Nephron (organoid): Measurements from ENCODE around the gene OCLN.
"Not testable (repeated sequence)": the region's sequence is repeated elsewhere in the genome, so short reads cannot be mapped to it uniquely, and the experiment has no call there.

Experiments used
- H3K27ac Mint-ChIP-seq, 3 experiments: 2 replicates each; pipeline ENCODE4 v1.8.0; 2020; ENCODE audit warnings: mixed read lengths in 3 of 3, mild to moderate bottlenecking in 2 of 3, moderate library complexity in 1 of 3
- H3K27me3 Mint-ChIP-seq: 2 replicates; pipeline ENCODE4 v1.8.0; 2021; ENCODE audit warnings: low read depth, mild to moderate bottlenecking, moderate library complexity, mixed read lengths
- H3K36me3 Mint-ChIP-seq: 2 replicates; pipeline ENCODE4 v1.8.0; 2020; ENCODE audit warnings: low read depth, mixed read lengths
- H3K4me1 Mint-ChIP-seq: 2 replicates; pipeline ENCODE4 v1.8.0; 2020; ENCODE audit warnings: mixed read lengths
- H3K4me3 Mint-ChIP-seq, 3 experiments: 2 replicates each; pipeline ENCODE4 v1.8.0; 2020; ENCODE audit warnings: mild to moderate bottlenecking in 3 of 3, mixed read lengths in 3 of 3, moderate library complexity in 2 of 3
- H3K9me3 Mint-ChIP-seq: 2 replicates; pipeline ENCODE4 v1.8.0; 2020; ENCODE audit warnings: mixed read lengths
- TF ChIP-seq, protein P1 (sequence below), 3 experiments: fragments of 200-600 bp; sonication (generic); IDR thresholded peaks; one replicate each; pipeline ENCODE4 v1.5.0; 2021; ENCODE audit warnings: antibody characterized with exemption in 3 of 3; ENCODE audit not compliant: unreplicated experiment in 3 of 3

The OCLN gene

DNA sequence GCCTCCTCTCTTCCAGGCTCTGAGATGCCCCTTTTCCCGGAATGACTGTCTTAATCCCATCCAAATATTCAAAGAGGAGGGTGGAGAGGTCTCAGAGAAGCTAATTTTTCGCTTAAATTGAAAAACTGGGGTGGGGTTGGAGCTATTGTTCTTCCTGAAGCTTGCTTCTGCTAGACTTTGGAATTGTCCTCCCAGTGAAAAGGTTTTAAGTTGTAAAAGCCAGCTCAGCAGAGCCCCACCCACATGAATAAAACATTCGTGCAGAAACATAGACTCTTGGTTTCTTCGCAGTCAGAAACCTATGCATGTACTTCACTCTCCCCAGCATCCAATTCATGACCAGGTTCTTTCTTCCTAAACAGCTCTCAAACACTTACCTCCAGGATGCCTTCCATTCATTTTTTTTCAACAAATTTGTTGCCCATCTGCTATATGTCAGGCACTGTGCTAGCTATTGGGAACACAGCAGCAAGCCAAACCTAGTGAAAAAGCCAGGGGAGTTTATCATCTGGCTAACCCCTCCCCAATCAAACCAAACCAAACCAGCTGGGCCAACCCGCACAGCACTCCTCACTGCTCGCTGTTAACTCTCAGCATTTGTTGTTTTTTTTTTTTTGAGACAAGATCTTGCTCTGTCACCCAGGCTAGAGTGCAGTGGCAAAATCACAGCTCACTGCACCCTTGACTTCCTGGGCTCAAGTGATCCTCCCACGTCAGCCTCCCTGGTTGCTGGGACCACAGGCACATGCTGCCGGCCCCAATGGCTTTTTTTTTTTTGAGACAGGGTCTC lies 37.9 kb upstream of the OCLN start:
- peak overlapping the region in 1 of 3 experiments; percentile 24 for H3K27ac Mint-ChIP-seq
- H3K36me3 Mint-ChIP-seq, result no peaks in the 10 kb centered on the region
- peaks cover 12% of the 10 kb centered on the region for H3K9me3 Mint-ChIP-seq
- no peaks in the 10 kb centered on the region for H3K4me1 Mint-ChIP-seq
- TF ChIP-seq, protein P1, sequence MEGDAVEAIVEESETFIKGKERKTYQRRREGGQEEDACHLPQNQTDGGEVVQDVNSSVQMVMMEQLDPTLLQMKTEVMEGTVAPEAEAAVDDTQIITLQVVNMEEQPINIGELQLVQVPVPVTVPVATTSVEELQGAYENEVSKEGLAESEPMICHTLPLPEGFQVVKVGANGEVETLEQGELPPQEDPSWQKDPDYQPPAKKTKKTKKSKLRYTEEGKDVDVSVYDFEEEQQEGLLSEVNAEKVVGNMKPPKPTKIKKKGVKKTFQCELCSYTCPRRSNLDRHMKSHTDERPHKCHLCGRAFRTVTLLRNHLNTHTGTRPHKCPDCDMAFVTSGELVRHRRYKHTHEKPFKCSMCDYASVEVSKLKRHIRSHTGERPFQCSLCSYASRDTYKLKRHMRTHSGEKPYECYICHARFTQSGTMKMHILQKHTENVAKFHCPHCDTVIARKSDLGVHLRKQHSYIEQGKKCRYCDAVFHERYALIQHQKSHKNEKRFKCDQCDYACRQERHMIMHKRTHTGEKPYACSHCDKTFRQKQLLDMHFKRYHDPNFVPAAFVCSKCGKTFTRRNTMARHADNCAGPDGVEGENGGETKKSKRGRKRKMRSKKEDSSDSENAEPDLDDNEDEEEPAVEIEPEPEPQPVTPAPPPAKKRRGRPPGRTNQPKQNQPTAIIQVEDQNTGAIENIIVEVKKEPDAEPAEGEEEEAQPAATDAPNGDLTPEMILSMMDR (IDR thresholded peaks at IDR 0.05; ENCODE audit: unreplicated experiment in 3 of 3), result no peak
- no peaks in the 10 kb centered on the region for H3K27me3 Mint-ChIP-seq
- H3K4me3 Mint-ChIP-seq, result no peak overlapping the region

DNA sequence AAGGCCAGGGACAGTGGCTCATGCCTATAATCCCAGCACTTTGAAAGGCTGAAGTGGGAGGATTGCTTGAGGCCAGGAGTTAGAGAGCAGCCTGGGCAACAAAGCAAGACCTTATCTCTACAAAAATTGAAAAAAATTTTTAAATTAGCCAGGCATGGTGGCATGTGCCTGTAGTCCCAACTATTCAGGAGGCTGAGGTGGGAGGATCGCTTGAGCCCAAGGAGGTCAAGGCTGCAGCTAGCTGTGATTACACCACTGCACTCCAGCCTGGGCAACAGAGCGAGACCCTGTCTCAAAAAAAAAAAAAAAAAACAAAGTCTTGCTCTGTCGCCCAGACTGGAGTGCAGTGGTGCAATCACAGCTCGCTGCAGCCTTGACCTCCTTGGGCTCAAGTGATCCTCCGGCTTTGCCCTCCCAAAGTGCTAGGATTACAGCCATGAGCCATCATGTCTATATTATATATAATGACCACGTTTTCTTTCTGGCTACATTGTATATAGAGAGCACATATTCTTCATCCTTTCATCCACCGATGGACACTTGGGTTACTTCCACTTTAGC lies 37.1 kb upstream of the OCLN start:
- H3K27ac Mint-ChIP-seq, H3K4me1 Mint-ChIP-seq, H3K4me3 Mint-ChIP-seq, H3K27me3 Mint-ChIP-seq, H3K36me3 Mint-ChIP-seq: not testable (repeated sequence)
- peaks cover 12% of the 10 kb centered on the region for H3K9me3 Mint-ChIP-seq

DNA sequence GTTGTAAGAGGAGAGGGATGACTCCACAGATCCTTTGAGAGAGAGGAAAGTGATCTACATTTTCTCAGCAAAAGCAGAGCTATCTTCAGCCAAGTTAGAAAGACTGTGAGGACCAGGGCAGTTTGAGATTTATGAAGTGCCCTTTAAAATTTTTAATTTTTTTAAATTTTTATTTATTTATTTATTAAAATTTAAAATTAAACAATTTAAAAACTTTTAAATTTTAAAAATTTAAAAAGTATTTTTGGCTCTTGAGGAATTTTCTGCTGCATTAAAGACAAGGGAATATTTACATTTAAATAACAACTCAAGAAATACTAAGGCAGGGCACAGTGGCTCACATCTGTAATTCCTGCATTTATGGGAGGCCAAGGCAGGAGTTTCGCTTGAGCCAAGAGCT lies 30.4 kb upstream of the OCLN start:
- TF ChIP-seq, protein P1 (IDR thresholded peaks at IDR 0.05; ENCODE audit: unreplicated experiment in 3 of 3), result no peak
- no peaks in the 10 kb centered on the region for H3K36me3 Mint-ChIP-seq
- no peaks in the 10 kb centered on the region for H3K27me3 Mint-ChIP-seq
- no peak overlapping the region for H3K4me3 Mint-ChIP-seq
- H3K9me3 Mint-ChIP-seq, result peaks cover 8% of the 10 kb centered on the region
- H3K27ac Mint-ChIP-seq, result no peak overlapping the region
- H3K4me1 Mint-ChIP-seq, result no peaks in the 10 kb centered on the region

DNA sequence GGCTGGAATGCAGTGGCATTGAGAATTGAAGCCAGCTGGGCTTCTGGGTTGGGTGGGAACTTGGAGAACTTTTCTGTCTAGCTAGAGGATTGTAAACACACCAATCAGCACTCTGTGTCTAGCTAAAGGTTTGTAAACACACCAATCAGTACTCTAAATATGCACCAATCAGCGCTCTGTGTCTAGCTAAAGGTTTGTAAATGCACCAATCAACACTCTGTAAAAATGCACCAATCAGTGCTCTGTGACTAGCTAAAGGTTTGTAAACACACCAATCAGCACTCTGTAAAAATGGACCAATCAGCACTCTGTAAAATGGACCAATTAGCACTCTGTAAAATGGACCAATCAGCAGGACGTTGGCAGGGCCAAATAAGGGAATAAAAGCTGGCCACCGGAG lies 26.2 kb upstream of the OCLN start:
- H3K36me3 Mint-ChIP-seq, H3K4me3 Mint-ChIP-seq, H3K9me3 Mint-ChIP-seq, H3K4me1 Mint-ChIP-seq, H3K27ac Mint-ChIP-seq, H3K27me3 Mint-ChIP-seq: not testable (repeated sequence)

DNA sequence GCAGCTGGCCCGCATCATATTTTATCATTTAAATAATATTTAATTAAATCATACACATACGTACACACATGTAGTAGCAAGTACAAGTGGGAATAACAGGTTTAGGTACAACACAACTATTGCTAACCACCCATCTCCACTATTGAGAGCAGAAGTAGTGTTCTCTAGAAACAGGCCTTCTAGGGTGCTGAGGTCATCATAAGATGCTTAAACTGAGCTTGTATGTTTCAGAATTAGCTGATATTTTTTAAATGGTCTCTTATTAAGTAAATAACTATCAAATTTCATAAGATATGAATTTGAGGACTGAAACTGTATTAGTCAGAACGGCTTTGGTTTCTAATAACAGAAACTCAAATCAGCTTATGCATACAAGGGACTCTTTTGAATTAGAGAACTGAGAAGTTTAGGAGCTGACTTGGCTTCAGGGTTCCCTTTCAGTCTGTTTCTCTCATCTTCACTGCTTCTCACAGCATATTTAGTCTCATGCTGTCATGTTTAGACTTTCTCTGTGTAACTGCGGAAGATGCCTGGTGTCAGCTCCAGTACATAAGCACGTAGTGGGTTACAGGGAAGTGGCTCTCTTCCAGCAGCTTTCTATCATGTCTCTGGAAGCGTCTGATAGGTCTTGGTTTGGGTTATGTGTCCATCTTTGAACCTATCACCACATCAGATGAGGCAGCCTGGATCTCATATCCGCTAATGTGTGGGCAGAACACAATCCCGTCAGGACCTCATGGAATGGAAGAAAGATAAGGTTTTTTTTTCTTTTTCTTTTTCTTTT lies 25.0 kb upstream of the OCLN start:
- no peak overlapping the region for H3K27ac Mint-ChIP-seq
- no peaks in the 10 kb centered on the region for H3K27me3 Mint-ChIP-seq
- TF ChIP-seq, protein P1 (IDR thresholded peaks at IDR 0.05; ENCODE audit: unreplicated experiment in 3 of 3), result no peak
- no peaks in the 10 kb centered on the region for H3K36me3 Mint-ChIP-seq
- peaks cover 2% of the 10 kb centered on the region for H3K9me3 Mint-ChIP-seq
- no peak overlapping the region for H3K4me3 Mint-ChIP-seq
- H3K4me1 Mint-ChIP-seq, result no peaks in the 10 kb centered on the region

DNA sequence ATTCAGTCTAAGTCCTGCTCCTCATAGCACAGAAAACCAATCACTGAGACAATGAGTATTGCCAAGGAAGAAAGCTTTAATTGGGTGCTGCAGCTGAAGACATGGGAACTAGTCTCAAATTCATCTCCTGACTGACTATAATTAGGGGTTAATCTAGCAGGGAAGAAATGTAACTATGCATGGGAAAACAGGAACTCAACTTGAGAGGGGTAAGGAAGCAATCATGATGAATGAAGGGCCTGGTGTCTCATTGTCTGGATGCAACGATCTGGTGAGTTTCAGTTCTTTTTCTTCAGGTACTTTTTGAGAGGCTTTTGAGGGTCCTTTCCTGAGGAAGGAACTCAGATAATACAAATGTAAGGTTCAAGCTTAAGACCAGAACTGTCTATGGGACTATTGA lies 24.0 kb upstream of the OCLN start:
- H3K9me3 Mint-ChIP-seq, result peaks cover 2% of the 10 kb centered on the region
- H3K4me3 Mint-ChIP-seq, result no peak overlapping the region
- no peaks in the 10 kb centered on the region for H3K36me3 Mint-ChIP-seq
- no peaks in the 10 kb centered on the region for H3K27me3 Mint-ChIP-seq
- no peak overlapping the region for H3K27ac Mint-ChIP-seq
- TF ChIP-seq, protein P1 (IDR thresholded peaks at IDR 0.05; ENCODE audit: unreplicated experiment in 3 of 3), result no peak
- H3K4me1 Mint-ChIP-seq, result no peaks in the 10 kb centered on the region

DNA sequence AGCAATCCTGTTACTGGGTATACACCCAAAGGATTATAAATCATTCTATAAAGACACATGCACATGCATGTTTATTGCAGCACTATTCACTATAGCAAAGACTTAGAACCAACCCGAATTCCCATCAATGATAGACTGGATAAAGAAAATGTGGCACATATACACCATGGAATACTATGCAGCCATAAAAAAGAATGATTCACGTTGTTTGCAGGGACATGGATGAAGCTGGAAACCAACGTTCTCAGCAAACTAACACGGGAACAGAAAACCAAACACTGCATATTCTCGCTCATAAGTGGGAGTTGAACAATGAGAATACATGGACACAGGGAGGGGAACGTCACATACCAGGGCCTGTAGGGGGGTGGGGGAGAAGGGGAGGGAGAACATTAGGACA lies 21.1 kb upstream of the OCLN start:
- H3K27ac Mint-ChIP-seq, H3K9me3 Mint-ChIP-seq, H3K4me3 Mint-ChIP-seq, H3K4me1 Mint-ChIP-seq, H3K36me3 Mint-ChIP-seq, H3K27me3 Mint-ChIP-seq: not testable (repeated sequence)

DNA sequence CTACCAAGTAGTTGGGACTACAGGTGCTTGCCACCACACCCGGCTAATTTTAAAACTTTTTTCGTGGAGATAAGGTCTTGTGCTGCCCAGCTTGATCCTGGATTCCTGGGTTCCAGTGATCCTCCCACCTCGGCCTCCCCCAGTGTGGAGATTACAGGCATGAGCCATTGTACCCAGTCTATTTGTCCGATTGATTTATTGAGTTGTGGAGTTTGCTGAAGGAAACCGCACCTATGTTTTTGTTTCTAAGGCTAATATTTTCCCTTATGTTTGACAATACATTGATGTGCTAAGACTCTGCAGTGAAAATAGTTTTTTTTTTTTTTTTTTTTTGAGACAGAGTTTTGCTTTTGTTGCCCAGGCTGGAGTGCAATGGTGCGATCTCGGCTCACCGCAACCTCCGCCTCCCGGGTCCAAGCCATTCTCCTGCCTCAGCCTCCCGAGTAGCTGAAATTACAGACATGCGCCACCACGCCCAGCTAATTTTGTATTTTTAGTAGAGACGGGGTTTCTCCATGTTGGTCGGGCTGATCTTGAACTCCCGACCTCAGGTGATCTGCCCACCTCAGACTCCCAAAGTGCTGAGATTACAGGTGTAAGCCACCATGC lies 20.0 kb upstream of the OCLN start:
- not testable (repeated sequence) for H3K4me3 Mint-ChIP-seq, H3K27me3 Mint-ChIP-seq, H3K27ac Mint-ChIP-seq, H3K36me3 Mint-ChIP-seq, H3K9me3 Mint-ChIP-seq, H3K4me1 Mint-ChIP-seq
